GM19467 (cell line): ENCODE measurements around the gene CACNA2D1.

Source experiments
- ATAC-seq: cut with Tn5 transposase; IDR thresholded peaks from one replicate; pipeline ENCODE4 v1.9.1; 2021; ENCODE audit warnings: mild to moderate bottlenecking, moderate library complexity; ENCODE audit not compliant: unreplicated experiment

CACNA2D1 gene

GRCh38 chr7:82126576-82126975 is 317.0 kb downstream of the CACNA2D1 start:
- ATAC-seq: no peak

DNA sequence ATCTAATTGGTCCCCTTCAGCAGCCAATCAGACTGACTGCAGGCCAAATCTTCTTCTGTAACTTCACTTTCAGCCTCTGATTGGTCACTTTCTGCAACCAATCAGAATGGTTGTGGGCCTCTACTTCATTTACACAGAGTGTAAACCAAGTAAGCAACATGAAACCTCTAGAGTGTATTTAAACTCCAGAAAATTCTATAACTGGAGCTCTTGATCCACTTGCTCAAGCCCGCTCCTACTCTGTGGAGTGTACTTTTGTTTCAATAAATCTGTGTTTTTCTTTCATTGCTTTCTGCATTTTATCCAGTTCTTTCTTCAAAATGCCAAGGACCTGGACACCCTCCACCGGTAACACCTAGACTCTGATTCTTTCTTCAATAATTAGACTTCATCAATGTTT is 319.1 kb downstream of the CACNA2D1 start:
- no peak for ATAC-seq

DNA sequence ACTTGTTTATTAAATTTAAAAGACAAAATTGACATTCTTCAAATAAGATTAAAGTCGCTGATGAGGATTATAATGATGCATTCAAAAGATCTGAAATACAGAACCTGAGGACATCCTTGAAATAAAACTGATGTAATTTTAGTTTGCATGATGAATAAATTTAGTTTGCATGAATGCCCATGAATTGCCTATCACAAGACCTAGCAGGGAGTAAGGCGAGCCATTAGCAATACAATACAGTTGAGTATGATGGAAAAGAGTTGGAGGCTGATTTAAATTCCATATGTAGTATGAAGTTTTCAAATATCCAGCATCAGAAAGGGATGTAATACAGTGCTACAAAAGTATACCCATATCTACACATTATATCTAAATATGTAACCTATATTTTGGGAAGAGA is 321.3 kb downstream of the CACNA2D1 start:
- no peak for ATAC-seq

GRCh38 chr7:82114237-82114636 is 329.3 kb downstream of the CACNA2D1 start:
- no peak for ATAC-seq

- no peak for ATAC-seq
Measured at GRCh38 chr7:82110146-82110840, 333.3 kb downstream of the CACNA2D1 start.

DNA sequence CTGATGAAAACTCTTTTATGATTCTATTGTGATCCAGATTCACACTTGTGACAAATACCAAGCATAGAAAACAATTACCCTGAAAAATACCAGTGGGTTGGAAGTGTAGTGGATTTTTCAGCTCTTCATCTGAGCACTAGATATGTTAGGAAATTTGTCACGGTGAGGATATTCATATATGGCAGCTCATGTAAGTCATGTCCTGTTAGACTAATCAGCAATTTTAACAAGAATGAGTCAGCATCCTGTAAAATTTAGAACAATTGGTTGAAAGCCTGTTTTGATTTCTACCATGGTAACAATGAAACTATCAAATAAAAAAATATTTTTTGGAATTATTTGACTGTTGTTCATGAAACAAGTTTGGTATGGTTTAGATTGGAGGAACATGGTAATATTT is 334.3 kb downstream of the CACNA2D1 start:
- ATAC-seq: no peak

GRCh38 chr7:82106201-82106600 is 337.4 kb downstream of the CACNA2D1 start:
- ATAC-seq: no peak

DNA sequence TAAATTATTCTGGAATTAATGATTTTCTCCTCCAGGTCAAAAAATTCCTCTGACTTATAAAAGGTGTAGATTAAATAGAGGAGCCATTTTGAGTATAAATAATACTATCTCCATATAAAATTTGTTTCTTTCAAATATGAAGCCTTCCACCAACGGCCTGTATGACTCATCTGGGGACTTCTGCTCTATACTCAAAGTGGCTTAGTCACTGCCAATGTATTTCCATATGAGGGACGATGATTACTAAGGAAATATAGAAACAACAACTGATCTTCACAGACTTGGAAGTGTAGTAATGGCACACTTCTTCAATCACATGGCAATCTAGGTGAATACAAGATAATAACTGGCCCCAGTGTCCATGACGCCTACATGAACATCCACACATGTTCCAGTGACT is 338.1 kb downstream of the CACNA2D1 start:
- no peak for ATAC-seq

DNA sequence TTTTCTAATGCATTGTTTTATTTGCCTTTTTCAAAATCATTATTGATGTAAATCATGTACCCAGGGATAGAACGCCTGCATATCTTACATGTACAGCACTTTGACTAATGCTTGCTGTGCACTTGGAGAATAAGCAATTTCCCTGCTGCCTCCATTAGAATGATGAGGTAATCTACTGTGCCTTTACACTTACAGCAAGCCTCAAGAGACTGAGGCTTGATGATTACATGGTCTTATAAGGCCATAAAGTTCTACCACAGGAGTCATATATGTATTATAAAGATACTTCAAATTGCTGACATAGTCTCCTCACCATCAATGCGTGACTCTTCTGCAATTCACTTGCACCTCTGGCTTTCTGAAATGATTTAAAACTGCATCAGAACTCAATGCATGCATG is 345.2 kb downstream of the CACNA2D1 start:
- no peak for ATAC-seq

GRCh38 chr7:82091126-82091684 is 352.4 kb downstream of the CACNA2D1 start:
- ATAC-seq: no peak

GRCh38 chr7:82087099-82087498 is 356.5 kb downstream of the CACNA2D1 start:
- ATAC-seq: no peak

DNA sequence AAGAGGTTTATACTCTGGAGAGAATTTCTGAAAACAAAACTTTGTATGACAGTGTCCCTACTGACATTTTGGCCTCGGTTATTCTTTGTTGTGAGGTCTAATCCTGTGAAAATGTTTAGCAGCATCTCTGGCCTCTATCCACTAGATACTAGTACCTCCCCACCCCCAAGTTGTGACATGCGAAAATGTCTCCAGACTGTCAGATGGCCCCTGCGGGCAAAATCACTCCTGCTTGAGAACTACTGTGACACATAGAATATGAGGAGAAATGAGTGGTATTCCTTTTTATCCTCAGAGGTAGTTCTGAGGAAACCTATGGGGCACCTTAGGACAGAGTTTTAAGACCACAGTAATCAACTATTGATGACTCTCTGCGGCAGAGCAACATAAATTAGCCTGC is 358.5 kb downstream of the CACNA2D1 start:
- ATAC-seq: no peak

DNA sequence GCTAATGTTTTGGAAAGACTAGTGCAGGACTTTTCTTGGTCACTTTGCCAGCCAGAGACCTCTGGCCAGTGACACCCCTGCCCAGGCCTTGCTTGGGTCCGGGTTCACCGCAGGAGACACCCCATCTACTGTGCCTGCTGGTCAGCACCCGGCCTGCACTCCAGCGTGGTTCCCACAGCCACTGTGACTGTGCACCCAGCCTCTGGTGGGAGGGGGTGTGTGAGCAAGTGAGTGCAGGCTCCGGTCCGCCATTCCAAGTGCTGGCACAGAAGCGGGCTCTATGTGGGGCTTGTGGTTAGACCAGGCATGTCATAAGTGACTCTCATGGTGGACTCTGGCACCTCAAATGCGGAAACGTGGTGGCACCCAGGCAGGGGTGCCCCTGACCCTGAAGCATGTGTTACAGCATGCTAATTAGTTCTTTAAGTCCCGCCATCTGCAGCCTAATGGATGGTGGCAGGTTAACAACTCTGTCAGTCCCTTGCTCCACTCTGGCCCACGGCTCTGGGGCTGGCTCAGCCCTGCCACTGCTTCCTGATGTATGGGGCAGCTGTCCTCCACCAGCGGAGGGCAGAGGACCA is 361.8 kb downstream of the CACNA2D1 start:
- no peak for ATAC-seq

GRCh38 chr7:82080254-82080927 is 363.2 kb downstream of the CACNA2D1 start:
- no peak for ATAC-seq

DNA sequence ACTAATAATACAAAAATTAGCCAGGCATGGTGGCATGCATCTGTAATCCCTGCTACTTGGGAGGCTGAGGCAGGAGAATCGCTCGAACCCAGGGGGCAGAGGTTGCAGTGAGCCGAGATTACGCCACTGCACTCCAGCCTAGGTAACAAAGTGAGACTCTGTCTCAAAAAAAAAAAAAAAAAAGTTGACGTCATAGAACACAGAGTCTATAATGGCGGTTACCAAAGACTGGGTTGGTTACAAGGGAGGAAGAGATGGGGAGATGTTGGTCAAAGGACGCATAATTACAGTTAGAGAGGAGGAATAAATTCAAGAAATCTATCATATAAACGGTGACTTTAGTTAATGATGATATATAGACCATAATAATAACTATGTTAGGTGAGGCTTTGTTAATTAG is 364.1 kb downstream of the CACNA2D1 start:
- ATAC-seq: no peak

DNA sequence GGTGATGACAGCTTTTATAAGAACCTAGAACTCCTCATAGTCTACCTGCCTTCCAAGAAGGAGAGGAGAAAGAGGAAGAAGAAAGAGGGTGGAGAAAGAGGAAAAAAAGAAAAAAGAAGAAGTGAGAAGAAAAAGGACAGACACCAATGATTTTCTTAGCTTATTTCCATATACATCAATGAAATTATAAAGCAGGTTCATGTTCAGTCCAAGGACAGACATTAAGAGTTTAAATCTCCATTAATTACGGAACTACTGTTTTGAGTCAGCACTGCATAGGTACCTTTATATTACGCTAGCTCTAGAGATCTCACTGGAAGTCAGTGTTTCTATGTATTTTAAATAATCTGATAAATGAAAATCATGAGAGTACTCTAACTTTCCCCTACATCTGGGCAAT is 364.8 kb downstream of the CACNA2D1 start:
- ATAC-seq: no peak

DNA sequence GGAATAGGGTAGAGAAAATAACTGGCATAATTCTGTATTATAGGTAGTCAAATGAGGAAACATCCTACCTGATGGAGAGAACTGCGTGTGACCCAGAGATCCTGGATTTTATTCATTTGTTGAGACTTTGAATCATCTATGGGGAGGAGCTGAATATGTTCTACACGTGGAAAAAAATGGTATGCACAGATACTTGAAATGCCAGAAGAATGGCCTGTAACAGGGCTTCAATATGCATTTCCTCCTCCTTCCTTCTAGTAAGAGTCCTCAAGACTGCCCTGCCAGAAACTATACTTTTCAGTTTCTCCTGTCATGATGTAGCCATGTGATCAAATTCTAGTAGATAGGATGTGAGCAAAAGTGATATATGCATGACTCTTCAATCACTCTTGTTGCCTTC is 372.1 kb downstream of the CACNA2D1 start:
- ATAC-seq: no peak

GRCh38 chr7:82067628-82068264 is 375.8 kb downstream of the CACNA2D1 start:
- no peak for ATAC-seq

DNA sequence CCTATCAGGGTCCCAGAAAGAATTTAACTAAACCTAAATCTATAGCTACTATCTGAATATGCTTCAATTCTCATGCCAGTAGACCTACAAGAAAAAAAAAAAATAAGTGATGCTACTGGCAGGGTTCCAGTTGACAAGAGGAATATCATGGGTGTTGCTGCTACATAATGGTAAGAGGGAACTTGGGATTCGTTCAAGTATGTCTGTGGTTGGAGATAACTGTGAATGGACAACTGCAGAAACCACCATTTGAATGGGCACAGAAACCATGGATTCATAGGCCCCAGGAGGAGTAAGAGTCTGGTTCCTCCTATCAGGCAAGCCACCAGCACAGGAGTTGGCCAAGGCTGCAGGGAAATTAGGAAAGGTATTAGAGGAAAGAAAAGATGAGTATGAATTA is 386.1 kb downstream of the CACNA2D1 start:
- no peak for ATAC-seq

DNA sequence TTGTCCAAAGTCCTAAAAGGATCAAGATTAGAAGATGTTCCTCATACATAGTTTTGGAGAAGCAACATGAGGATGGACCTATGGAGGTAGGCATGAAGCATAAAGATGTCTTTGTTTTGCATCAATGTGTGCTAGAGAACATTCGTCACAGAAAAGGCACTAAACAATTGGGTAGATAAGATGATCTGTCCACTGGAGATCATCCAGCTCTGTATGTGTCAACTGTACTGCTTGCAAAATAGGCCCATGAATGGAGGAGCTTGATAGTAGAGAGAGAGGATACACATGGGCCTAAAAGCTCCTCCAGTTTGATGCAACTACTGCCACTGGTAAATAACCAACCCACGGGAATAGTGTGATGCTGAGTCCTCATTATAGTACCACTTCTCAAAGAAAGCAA is 387.3 kb downstream of the CACNA2D1 start:
- no peak for ATAC-seq

DNA sequence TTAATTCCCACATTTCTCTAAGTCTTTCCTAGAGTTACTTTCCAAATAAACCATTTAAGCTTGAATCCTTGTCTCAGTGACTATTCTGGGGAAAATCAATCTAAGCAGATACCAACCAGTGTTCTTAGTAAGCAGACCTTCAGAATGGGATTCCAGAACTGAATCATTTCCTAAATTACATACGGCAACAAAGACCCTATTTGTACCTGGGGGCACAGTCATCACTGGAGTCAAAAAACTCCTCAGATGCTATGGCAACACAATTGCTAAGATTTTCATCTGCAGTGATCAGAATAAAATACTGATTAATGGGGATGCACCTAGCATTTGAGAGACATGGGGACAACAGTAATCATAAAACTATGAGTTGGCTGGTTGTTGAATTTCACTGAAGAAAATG is 389.0 kb downstream of the CACNA2D1 start:
- ATAC-seq: no peak
